Subcutaneous adipose tissue (tissue), 4 donors: Measurements from ENCODE around the gene PLEKHG3. TPM values are rescaled to one million over a fixed set of nuclear protein-coding genes. Genes with fewer than 3 reads are reported as not detected.

ENCODE experiments used
- CTCF ChIP-seq: fragments of 450-650 bp; IDR thresholded peaks from one replicate; pipeline ENCODE4 v1.5.1; 2016; ENCODE audit warnings: low read depth, mild to moderate bottlenecking, control low read depth, antibody characterized with exemption, moderate library complexity
- total RNA-seq, 4 donors: library from RNA; depleted of rRNA; stranded (reverse); fragments of >200 nt; gene quantifications; one replicate each; pipeline ENCODE4 v1.1.0, GENCODE V29; 2016

PLEKHG3 gene
- total RNA-seq, result 10 to 100 TPM; 12.4 to 66.9 (median 19.8) TPM

- TF ChIP-seq CTCF, result no peak
These were observed at the start of gene PLEKHG3 for GRCh38 chr14:64704143-64704742. Gene PLEKHG3, plus strand, starts transcription at chr14:64704424. Its CDS starts 23,208 bp downstream, at chr14:64727632.

GRCh38 chr14:64654901-64655300 lies 49.3 kb upstream of the PLEKHG3 start:
- TF ChIP-seq CTCF, result no peak

- no peak for TF ChIP-seq CTCF
These were observed 47.2 kb upstream of the PLEKHG3 start for GRCh38 chr14:64656986-64657385.

- no peak for TF ChIP-seq CTCF
These were observed 46.0 kb upstream of the PLEKHG3 start for GRCh38 chr14:64658201-64658600.

- no peak for TF ChIP-seq CTCF
These were observed 44.9 kb upstream of the PLEKHG3 start for GRCh38 chr14:64659366-64659765.

GRCh38 chr14:64663174-64663573 lies 41.0 kb upstream of the PLEKHG3 start:
- TF ChIP-seq CTCF, result no peak

GRCh38 chr14:64671591-64671990 lies 32.6 kb upstream of the PLEKHG3 start:
- no peak for TF ChIP-seq CTCF
